ENCODE measurements around the gene TTC27. TPM values are rescaled to one million over a fixed set of nuclear protein-coding genes. Genes with fewer than 3 reads are reported as not detected.

The TTC27 gene
- total RNA-seq, 1 experiment from 2014 or later, result 25.1 TPM

GRCh38 chr2:32788114-32788513 is 160.3 kb downstream of the TTC27 start:
- DNase-seq (ENCODE audit: low spot score), result no peak
- ATAC-seq, result no peak
- ChIA-PET POLR2A (no interaction called here), CTCF (no interaction called here)
- TF ChIP-seq ZBTB21 (CRISPR knock-in tag; IDR thresholded peaks at IDR 0.05; ENCODE audit: borderline replicate concordance) (no peak), ZNF232 (CRISPR knock-in tag; IDR thresholded peaks at IDR 0.05) (no peak), ELF4 (CRISPR knock-in tag; IDR thresholded peaks at IDR 0.05; ENCODE audit: low read depth) (no peak), EMX1 (CRISPR knock-in tag; IDR thresholded peaks at IDR 0.05) (no peak), FOXK1 (CRISPR knock-in tag; IDR thresholded peaks at IDR 0.05) (no peak), ZNF121 (CRISPR knock-in tag; IDR thresholded peaks at IDR 0.05) (no peak), SP1 (CRISPR knock-in tag; conservative IDR thresholded peaks at IDR 0.05) (no peak), ZBTB43 (CRISPR knock-in tag; IDR thresholded peaks at IDR 0.05) (no peak), NFE2L1 (CRISPR knock-in tag; IDR thresholded peaks at IDR 0.05) (no peak), NFATC4 (CRISPR knock-in tag; IDR thresholded peaks at IDR 0.05) (no peak), E2F1 (CRISPR knock-in tag; IDR thresholded peaks at IDR 0.05) (no peak), ZNF263 (CRISPR knock-in tag; IDR thresholded peaks at IDR 0.05; ENCODE audit: low read depth) (no peak), ARID4B (CRISPR knock-in tag; IDR thresholded peaks at IDR 0.05; ENCODE audit: borderline replicate concordance) (no peak), USF2 (CRISPR knock-in tag; IDR thresholded peaks at IDR 0.05) (no peak), ZMAT4 (CRISPR knock-in tag; IDR thresholded peaks at IDR 0.05) (no peak), SMAD4 (CRISPR knock-in tag; IDR thresholded peaks at IDR 0.05) (no peak), IRF2 (CRISPR knock-in tag; IDR thresholded peaks at IDR 0.05; ENCODE audit: borderline replicate concordance, low read depth) (no peak)
- no peaks in the 10 kb centered on the region for H3K27me3 Mint-ChIP-seq (ENCODE audit: low read depth)
- H3K27ac Mint-ChIP-seq, result no peak overlapping the region
- peaks cover 5% of the 10 kb centered on the region for H3K9me3 Mint-ChIP-seq
- 0 out of 2 replicates have a peak, but pooled peaks cover 3% of the 10 kb centered on the region for H3K4me1 Mint-ChIP-seq
- H3K36me3 Mint-ChIP-seq, result peaks cover 2% of the 10 kb centered on the region; the same call in 1 of the 2 replicates
- no peak overlapping the region for H3K4me3 Mint-ChIP-seq

GRCh38 chr2:32792416-32792815 is 164.6 kb downstream of the TTC27 start:
- POLR2A ChIA-PET, result no interaction called here
- TF ChIP-seq ZNF396 (CRISPR knock-in tag; IDR thresholded peaks at IDR 0.05; ENCODE audit: borderline replicate concordance), result no peak
- no peak for TF ChIP-seq E2F4 (CRISPR knock-in tag; IDR thresholded peaks at IDR 0.05; ENCODE audit: borderline replicate concordance, low read depth)
- TF ChIP-seq ZNF671 (CRISPR knock-in tag; IDR thresholded peaks at IDR 0.05), result no peak
- no peak for TF ChIP-seq OVOL2 (CRISPR knock-in tag; IDR thresholded peaks at IDR 0.05; ENCODE audit: borderline replicate concordance)
- no peak for TF ChIP-seq E2F5 (CRISPR knock-in tag; IDR thresholded peaks at IDR 0.05)
- no peak for TF ChIP-seq ATF6 (CRISPR knock-in tag; IDR thresholded peaks at IDR 0.05)

More at GRCh38 chr2:32792416-32792815, 164.6 kb downstream of the TTC27 start:
- Mint-ChIP-seq H3K4me1 (0 out of 2 replicates have a peak, but pooled peaks cover 3% of the 10 kb centered on the region), H3K9me3 (peaks cover 7% of the 10 kb centered on the region), H3K27ac (no peak overlapping the region), H3K4me3 (no peak overlapping the region), H3K36me3 (peaks cover 2% of the 10 kb centered on the region; the same call in 1 of the 2 replicates), H3K27me3 (ENCODE audit: low read depth) (no peaks in the 10 kb centered on the region)
- DNase-seq (ENCODE audit: low spot score) (no peak), ATAC-seq (peak; percentile 55)
- CTCF ChIA-PET, result interaction anchor here (1.2 kb wide), 1 partner anchor 149 kb away, joined by 3 read pairs; no protein-coding TSS in a partner anchor

All from WTC11 (cell line).